Peyer's patch (tissue), 4 donors: ENCODE measurements around the gene ANKRD13C. TPM values are rescaled to one million over a fixed set of nuclear protein-coding genes. Genes with fewer than 3 reads are reported as not detected.

Experiments used
- DNase-seq, 3 donors: peaks; one replicate each; pipeline ENCODE4 v3.0.0-alpha.2; 2017 to 2019
- H3K27ac ChIP-seq, 4 donors: fragments of 200-600 bp; sonication (generic); one replicate each; pipeline ENCODE4 v1.5.1; 2016 to 2019
- H3K27me3 ChIP-seq, 2 donors: fragments of 200-600 bp; sonication (generic); one replicate each; pipeline ENCODE4 v1.5.1; 2019
- H3K36me3 ChIP-seq, 3 donors: fragments of 200-600 bp; sonication (generic); one replicate each; pipeline ENCODE4 v1.5.1; 2016 to 2019
- H3K4me1 ChIP-seq, 4 donors: fragments of 200-600 bp; sonication (generic); one replicate each; pipeline ENCODE4 v1.5.1; 2016 to 2019
- H3K4me3 ChIP-seq, 4 donors: fragments of 200-600 bp; sonication (generic); 1 replicate in 3 of 4; 2 replicates in 1 of 4; pipeline ENCODE4 v1.5.1; 2016 to 2019; ENCODE audit warnings: mild to moderate bottlenecking in 1 of 4
- H3K9me3 ChIP-seq, 4 donors: fragments of 200-600 bp; sonication (generic); one replicate each; pipeline ENCODE4 v1.5.1; 2016 to 2019; ENCODE audit warnings: mild to moderate bottlenecking in 1 of 4
- POLR2A ChIP-seq, 2 donors: fragments of 450-650 bp; IDR thresholded peaks; one replicate each; pipeline ENCODE4 v1.5.1; 2017; ENCODE audit warnings: antibody characterized with exemption in 2 of 2, mild to moderate bottlenecking in 2 of 2, moderate library complexity in 2 of 2
- total RNA-seq, 4 donors: library from RNA; depleted of rRNA; stranded (reverse); fragments of >200 nt; gene quantifications; one replicate each; pipeline ENCODE4 v1.1.0, GENCODE V29; 2016
- TF ChIP-seq, protein P1 (sequence below), 6 experiments: fragments of 450-650 bp in 4 of 6; fragments of 200-600 bp in 2 of 6; sonication (generic) in 1 of 6; IDR thresholded peaks; one replicate each; pipeline ENCODE4 v1.5.1; 2017 to 2019; ENCODE audit warnings: antibody characterized with exemption in 6 of 6, mild to moderate bottlenecking in 3 of 6, moderate library complexity in 1 of 6

The ANKRD13C gene
- total RNA-seq, 4 donors from 2014 or later: 21.2 to 52.0 (median 23.9) TPM

DNA sequence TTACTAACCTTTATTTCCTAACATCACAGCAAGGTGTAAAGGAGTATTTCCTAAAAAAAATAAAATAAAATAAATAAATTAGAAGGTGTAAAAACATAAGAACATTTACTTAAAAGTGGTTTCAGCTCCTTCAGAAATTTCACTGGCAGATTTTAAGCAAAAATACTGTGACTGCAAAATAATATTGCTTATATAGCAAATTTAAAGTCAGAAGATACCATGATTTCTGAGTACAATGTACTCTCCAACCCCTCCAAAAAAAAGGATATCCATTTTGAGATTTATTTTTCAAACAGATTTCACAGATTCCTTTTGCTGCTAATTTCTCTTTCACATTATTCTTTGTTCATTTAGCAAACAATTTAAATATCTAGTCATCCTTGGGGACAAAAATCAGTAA is 18.5 kb downstream of the ANKRD13C start:
- H3K27ac ChIP-seq: no peak overlapping the region
- H3K4me3 ChIP-seq: no peak overlapping the region
- TF ChIP-seq POLR2A (IDR thresholded peaks at IDR 0.05): no peak
- TF ChIP-seq, protein P1, sequence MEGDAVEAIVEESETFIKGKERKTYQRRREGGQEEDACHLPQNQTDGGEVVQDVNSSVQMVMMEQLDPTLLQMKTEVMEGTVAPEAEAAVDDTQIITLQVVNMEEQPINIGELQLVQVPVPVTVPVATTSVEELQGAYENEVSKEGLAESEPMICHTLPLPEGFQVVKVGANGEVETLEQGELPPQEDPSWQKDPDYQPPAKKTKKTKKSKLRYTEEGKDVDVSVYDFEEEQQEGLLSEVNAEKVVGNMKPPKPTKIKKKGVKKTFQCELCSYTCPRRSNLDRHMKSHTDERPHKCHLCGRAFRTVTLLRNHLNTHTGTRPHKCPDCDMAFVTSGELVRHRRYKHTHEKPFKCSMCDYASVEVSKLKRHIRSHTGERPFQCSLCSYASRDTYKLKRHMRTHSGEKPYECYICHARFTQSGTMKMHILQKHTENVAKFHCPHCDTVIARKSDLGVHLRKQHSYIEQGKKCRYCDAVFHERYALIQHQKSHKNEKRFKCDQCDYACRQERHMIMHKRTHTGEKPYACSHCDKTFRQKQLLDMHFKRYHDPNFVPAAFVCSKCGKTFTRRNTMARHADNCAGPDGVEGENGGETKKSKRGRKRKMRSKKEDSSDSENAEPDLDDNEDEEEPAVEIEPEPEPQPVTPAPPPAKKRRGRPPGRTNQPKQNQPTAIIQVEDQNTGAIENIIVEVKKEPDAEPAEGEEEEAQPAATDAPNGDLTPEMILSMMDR (IDR thresholded peaks at IDR 0.05): no peak
- no peaks in the 10 kb centered on the region for H3K27me3 ChIP-seq
- peaks cover 0 to 23% (median 0%) of the 10 kb centered on the region in 3 donors for H3K36me3 ChIP-seq
- H3K9me3 ChIP-seq: no peaks in the 10 kb centered on the region
- DNase-seq: no peak
- H3K4me1 ChIP-seq: no peaks in the 10 kb centered on the region

DNA sequence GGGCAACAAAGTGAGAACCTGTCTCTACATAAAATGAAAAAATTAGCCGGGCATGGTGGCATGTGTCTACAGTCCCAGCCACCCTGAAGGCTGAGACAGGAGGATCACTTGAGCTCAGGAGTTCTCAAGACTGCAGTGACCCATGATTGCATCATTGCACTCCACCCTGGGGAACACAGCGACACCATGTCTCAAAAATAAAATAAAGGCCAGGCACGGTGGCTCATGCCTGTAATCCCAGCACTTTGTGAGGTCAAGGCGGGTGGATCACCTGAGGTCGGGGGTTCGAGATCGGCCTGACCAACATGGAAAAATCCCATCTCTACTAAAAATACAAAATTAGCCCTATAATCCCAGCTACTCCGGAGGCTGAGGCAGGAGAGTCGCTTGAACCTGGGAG is 20.1 kb downstream of the ANKRD13C start:
- no peak overlapping the region for H3K4me3 ChIP-seq
- no peak for DNase-seq
- no peaks in the 10 kb centered on the region for H3K4me1 ChIP-seq
- TF ChIP-seq, protein P1 (IDR thresholded peaks at IDR 0.05): no peak
- TF ChIP-seq POLR2A (IDR thresholded peaks at IDR 0.05): no peak
- H3K27me3 ChIP-seq: no peaks in the 10 kb centered on the region
- H3K9me3 ChIP-seq: no peaks in the 10 kb centered on the region
- peaks cover 0 to 23% (median 0%) of the 10 kb centered on the region in 3 donors for H3K36me3 ChIP-seq
- H3K27ac ChIP-seq: no peak overlapping the region

DNA sequence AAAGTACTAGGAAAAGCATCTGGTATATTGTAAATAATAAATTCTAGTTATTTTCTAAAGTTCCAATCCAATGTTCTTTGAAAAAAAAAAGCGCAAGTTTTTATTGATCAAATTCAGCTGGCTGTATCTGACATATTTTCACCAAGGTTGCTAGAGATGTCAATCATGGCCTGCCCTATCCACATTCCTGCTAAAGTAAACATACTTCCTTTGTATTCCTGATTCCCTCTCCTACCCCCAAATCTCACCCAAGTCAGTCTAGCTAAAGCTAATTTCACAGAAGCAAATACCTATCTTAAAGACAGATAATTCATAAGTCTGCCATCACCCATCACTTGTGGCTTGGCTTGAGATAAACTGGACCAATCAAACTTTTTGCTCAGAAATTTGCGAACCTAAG is 21.3 kb downstream of the ANKRD13C start:
- Histone ChIP-seq H3K4me3 (no peak overlapping the region), H3K27me3 (no peaks in the 10 kb centered on the region), H3K27ac (no peak overlapping the region), H3K36me3 (peaks cover 0 to 23% (median 0%) of the 10 kb centered on the region in 3 donors), H3K9me3 (no peaks in the 10 kb centered on the region), H3K4me1 (no peaks in the 10 kb centered on the region)
- DNase-seq: no peak
- TF ChIP-seq POLR2A (IDR thresholded peaks at IDR 0.05): no peak
- TF ChIP-seq, protein P1 (IDR thresholded peaks at IDR 0.05): no peak

DNA sequence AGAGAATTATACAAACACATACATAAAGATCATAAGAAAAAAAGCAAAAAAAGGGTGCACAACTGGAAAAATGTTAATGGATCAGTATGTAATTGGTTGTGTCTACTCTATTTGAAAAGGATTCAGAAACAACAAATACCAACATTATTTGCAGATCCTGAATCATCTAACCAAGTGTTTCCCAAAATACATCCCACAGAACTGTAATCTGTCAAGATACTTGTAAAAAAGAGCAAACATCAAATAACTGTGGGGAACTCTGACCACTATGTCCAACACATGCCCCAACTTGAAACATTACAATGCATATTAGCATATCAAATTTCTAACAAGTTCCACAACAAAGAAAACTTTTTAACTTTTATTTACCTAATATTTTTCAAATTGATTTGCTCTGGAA is 22.6 kb downstream of the ANKRD13C start:
- no peak for DNase-seq
- no peak overlapping the region for H3K27ac ChIP-seq
- H3K9me3 ChIP-seq: no peaks in the 10 kb centered on the region
- peaks cover 0 to 23% (median 0%) of the 10 kb centered on the region in 3 donors for H3K36me3 ChIP-seq
- no peaks in the 10 kb centered on the region for H3K27me3 ChIP-seq
- H3K4me3 ChIP-seq: no peak overlapping the region
- TF ChIP-seq, protein P1 (IDR thresholded peaks at IDR 0.05): no peak
- no peak for TF ChIP-seq POLR2A (IDR thresholded peaks at IDR 0.05)
- H3K4me1 ChIP-seq: no peaks in the 10 kb centered on the region

DNA sequence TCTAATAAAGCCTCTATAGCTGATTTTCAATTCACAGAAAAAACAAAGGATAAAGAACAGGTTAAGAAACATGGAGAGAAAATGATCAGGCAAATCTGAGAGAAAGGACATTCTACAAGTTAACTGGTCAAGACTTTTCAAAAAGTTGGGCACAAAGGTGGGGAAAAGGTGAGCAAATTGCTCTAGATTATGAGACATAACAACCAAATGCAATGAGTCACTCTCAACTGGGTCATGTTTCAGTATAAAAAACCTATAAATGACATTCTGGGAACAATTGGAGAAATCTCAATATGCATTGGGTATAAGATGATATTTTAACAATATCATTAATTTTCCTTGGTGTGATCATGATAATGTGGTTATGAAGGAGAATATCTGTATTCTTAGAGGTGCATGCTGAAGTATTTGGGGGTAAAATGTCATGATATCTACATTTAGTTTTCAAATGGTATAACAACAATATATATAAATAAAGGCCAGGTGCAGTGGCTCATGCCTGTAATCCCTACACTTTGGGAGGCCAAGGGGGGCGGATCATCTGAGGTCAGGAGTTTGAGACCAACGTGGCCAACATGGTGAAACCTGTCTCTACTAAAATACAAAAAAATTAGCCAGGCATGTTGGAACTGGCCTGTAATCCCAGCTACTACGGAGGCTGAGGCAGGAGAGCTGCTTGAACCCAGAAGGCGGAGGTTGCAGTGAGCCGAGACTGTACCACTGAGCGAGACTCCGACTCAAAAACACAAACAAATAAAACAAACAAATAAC is 27.0 kb downstream of the ANKRD13C start:
- no peaks in the 10 kb centered on the region for H3K4me1 ChIP-seq
- no peaks in the 10 kb centered on the region for H3K9me3 ChIP-seq
- no peak for DNase-seq
- no peak overlapping the region for H3K4me3 ChIP-seq
- TF ChIP-seq, protein P1 (IDR thresholded peaks at IDR 0.05): no peak
- no peak for TF ChIP-seq POLR2A (IDR thresholded peaks at IDR 0.05)
- H3K27ac ChIP-seq: no peak overlapping the region
- no peaks in the 10 kb centered on the region for H3K27me3 ChIP-seq
- H3K36me3 ChIP-seq: peaks cover 0 to 4% (median 0%) of the 10 kb centered on the region in 3 donors
